ENCODE data around the gene HCN1. TPM values are rescaled to one million over a fixed set of nuclear protein-coding genes. Genes with fewer than 3 reads are reported as not detected.

The HCN1 gene
- total RNA-seq, 2 donors from 2014 or later, result 5.9 to 10.8 TPM

GRCh38 chr5:45383985-45384384, 312.2 kb downstream of the HCN1 start:
- no peaks in the 10 kb centered on the region for H3K27me3 ChIP-seq (ENCODE audit: control insufficient read depth, insufficient read depth, low read length, poor library complexity, severe bottlenecking)
- no peak overlapping the region for H3K9ac ChIP-seq (ENCODE audit: extremely low read depth, low read length, poor library complexity, severe bottlenecking)
- no peak overlapping the region for H3K4me3 ChIP-seq (ENCODE audit: low read length)
- Mint-ChIP-seq H3K27me3 (ENCODE audit: insufficient read depth) (no peaks in the 10 kb centered on the region), H3K27ac (no peak overlapping the region), H3K4me1 (no peaks in the 10 kb centered on the region), H3K9me3 (no peaks in the 10 kb centered on the region), H3K36me3 (ENCODE audit: low read depth) (no peaks in the 10 kb centered on the region), H3K4me3 (no peak overlapping the region)
- H3K4me1 ChIP-seq (ENCODE audit: control insufficient read depth, insufficient read depth, low read length), result no peaks in the 10 kb centered on the region
- WGBS, 2 experiments (ENCODE audit: insufficient coverage in 1 of 2, insufficient read length in 1 of 2), result 78% methylated on average over 1 of the region's 2 CpGs; no CpG with 5 or more reads in 1 of the 2 experiments
- no peaks in the 10 kb centered on the region for H3K36me3 ChIP-seq (ENCODE audit: control insufficient read depth, insufficient read depth, low read length)
- no peaks in the 10 kb centered on the region for H3K9me3 ChIP-seq (ENCODE audit: control insufficient read depth, low read length)
- TF ChIP-seq, protein P1, sequence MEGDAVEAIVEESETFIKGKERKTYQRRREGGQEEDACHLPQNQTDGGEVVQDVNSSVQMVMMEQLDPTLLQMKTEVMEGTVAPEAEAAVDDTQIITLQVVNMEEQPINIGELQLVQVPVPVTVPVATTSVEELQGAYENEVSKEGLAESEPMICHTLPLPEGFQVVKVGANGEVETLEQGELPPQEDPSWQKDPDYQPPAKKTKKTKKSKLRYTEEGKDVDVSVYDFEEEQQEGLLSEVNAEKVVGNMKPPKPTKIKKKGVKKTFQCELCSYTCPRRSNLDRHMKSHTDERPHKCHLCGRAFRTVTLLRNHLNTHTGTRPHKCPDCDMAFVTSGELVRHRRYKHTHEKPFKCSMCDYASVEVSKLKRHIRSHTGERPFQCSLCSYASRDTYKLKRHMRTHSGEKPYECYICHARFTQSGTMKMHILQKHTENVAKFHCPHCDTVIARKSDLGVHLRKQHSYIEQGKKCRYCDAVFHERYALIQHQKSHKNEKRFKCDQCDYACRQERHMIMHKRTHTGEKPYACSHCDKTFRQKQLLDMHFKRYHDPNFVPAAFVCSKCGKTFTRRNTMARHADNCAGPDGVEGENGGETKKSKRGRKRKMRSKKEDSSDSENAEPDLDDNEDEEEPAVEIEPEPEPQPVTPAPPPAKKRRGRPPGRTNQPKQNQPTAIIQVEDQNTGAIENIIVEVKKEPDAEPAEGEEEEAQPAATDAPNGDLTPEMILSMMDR (conservative IDR thresholded peaks at IDR 0.05), result no peak
- no peak overlapping the region for H3K27ac ChIP-seq (ENCODE audit: low read depth, low read length)
- DNase-seq, result no peak

- H3K9me3 ChIP-seq (ENCODE audit: control insufficient read depth, low read length), result no peaks in the 10 kb centered on the region
- no peak for DNase-seq
- no peaks in the 10 kb centered on the region for H3K4me1 Mint-ChIP-seq
- TF ChIP-seq, protein P1 (conservative IDR thresholded peaks at IDR 0.05), result no peak
- no peaks in the 10 kb centered on the region for H3K9me3 Mint-ChIP-seq
- no peak overlapping the region for H3K4me3 Mint-ChIP-seq
- no peak overlapping the region for H3K4me3 ChIP-seq (ENCODE audit: low read length)
- no peak overlapping the region for H3K27ac ChIP-seq (ENCODE audit: low read depth, low read length)
- no peaks in the 10 kb centered on the region for H3K27me3 Mint-ChIP-seq (ENCODE audit: insufficient read depth)
- no peaks in the 10 kb centered on the region for H3K36me3 Mint-ChIP-seq (ENCODE audit: low read depth)
- H3K9ac ChIP-seq (ENCODE audit: extremely low read depth, low read length, poor library complexity, severe bottlenecking), result no peak overlapping the region
- no peaks in the 10 kb centered on the region for H3K4me1 ChIP-seq (ENCODE audit: control insufficient read depth, insufficient read depth, low read length)
- H3K27me3 ChIP-seq (ENCODE audit: control insufficient read depth, insufficient read depth, low read length, poor library complexity, severe bottlenecking), result no peaks in the 10 kb centered on the region
- WGBS, 2 experiments (ENCODE audit: insufficient coverage in 1 of 2, insufficient read length in 1 of 2), result 100% methylated on average over 1 of the region's 2 CpGs; no CpG with 5 or more reads in 1 of the 2 experiments
- H3K27ac Mint-ChIP-seq, result no peak overlapping the region
- no peaks in the 10 kb centered on the region for H3K36me3 ChIP-seq (ENCODE audit: control insufficient read depth, insufficient read depth, low read length)
These were observed 313.6 kb downstream of the HCN1 start for GRCh38 chr5:45382583-45382982.

GRCh38 chr5:45376417-45376816, 319.8 kb downstream of the HCN1 start:
- H3K9me3 Mint-ChIP-seq, result peaks cover 5% of the 10 kb centered on the region
- H3K36me3 ChIP-seq (ENCODE audit: control insufficient read depth, insufficient read depth, low read length), result no peaks in the 10 kb centered on the region
- WGBS, 2 experiments (ENCODE audit: insufficient coverage in 1 of 2, insufficient read length in 1 of 2), result 90 to 100% methylated on average over 1 to 2 of the region's 2 CpGs
- TF ChIP-seq, protein P1 (conservative IDR thresholded peaks at IDR 0.05), result no peak
- no peaks in the 10 kb centered on the region for H3K36me3 Mint-ChIP-seq (ENCODE audit: low read depth)
- no peaks in the 10 kb centered on the region for H3K4me1 ChIP-seq (ENCODE audit: control insufficient read depth, insufficient read depth, low read length)
- no peak overlapping the region for H3K4me3 ChIP-seq (ENCODE audit: low read length)
- no peak overlapping the region for H3K4me3 Mint-ChIP-seq
- H3K27me3 ChIP-seq (ENCODE audit: control insufficient read depth, insufficient read depth, low read length, poor library complexity, severe bottlenecking), result no peaks in the 10 kb centered on the region
- H3K9ac ChIP-seq (ENCODE audit: extremely low read depth, low read length, poor library complexity, severe bottlenecking), result no peak overlapping the region
- H3K9me3 ChIP-seq (ENCODE audit: control insufficient read depth, low read length), result no peaks in the 10 kb centered on the region
- no peak for DNase-seq
- no peaks in the 10 kb centered on the region for H3K27me3 Mint-ChIP-seq (ENCODE audit: insufficient read depth)
- H3K4me1 Mint-ChIP-seq, result no peaks in the 10 kb centered on the region
- no peak overlapping the region for H3K27ac Mint-ChIP-seq
- H3K27ac ChIP-seq (ENCODE audit: low read depth, low read length), result no peak overlapping the region
